ENCODE data around the gene RALB.
"Not testable (repeated sequence)": the region's sequence is repeated elsewhere in the genome, so short reads cannot be mapped to it uniquely, and the experiment has no call there.

The RALB gene

DNA sequence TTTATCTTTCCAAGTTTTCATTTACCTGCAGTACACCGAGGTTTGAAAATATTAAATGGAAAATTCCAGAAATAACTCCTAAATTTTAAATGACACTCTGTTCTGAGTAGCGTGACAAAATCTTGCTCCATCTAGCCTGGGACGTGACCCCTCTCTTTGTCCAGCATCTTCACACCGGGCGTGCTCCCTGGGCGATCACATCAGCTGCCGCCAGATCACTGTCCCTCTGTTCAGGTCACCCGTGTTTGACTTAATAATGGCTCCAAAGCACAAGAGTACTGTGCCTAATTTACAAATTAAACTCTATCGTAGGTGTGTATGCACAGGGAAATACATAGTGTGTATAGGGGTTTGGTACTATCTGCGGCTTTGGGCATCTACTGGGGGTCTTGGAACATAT is 23.3 kb upstream of the RALB start:
- Histone ChIP-seq H3K36me3 (ENCODE audit: insufficient read depth, low read length) (no peaks in the 10 kb centered on the region), H3K27ac (no peak overlapping the region), H3K9me3 (ENCODE audit: low read depth, low read length) (no peaks in the 10 kb centered on the region), H3K9ac (ENCODE audit: insufficient read length) (no peak overlapping the region), H3K4me3 (no peak overlapping the region)
- DNase-seq (ENCODE audit: low read depth, low spot score): no peak
- TF ChIP-seq EZH2 (IDR thresholded peaks at IDR 0.05) (no peak), POLR2AphosphoS5 (IDR thresholded peaks at IDR 0.05; ENCODE audit: borderline replicate concordance, low read depth, low read length) (no peak), FOXP2 (optimal IDR thresholded peaks at IDR 0.05; ENCODE audit: control extremely low read depth, extremely low read length, insufficient read depth) (no peak)

DNA sequence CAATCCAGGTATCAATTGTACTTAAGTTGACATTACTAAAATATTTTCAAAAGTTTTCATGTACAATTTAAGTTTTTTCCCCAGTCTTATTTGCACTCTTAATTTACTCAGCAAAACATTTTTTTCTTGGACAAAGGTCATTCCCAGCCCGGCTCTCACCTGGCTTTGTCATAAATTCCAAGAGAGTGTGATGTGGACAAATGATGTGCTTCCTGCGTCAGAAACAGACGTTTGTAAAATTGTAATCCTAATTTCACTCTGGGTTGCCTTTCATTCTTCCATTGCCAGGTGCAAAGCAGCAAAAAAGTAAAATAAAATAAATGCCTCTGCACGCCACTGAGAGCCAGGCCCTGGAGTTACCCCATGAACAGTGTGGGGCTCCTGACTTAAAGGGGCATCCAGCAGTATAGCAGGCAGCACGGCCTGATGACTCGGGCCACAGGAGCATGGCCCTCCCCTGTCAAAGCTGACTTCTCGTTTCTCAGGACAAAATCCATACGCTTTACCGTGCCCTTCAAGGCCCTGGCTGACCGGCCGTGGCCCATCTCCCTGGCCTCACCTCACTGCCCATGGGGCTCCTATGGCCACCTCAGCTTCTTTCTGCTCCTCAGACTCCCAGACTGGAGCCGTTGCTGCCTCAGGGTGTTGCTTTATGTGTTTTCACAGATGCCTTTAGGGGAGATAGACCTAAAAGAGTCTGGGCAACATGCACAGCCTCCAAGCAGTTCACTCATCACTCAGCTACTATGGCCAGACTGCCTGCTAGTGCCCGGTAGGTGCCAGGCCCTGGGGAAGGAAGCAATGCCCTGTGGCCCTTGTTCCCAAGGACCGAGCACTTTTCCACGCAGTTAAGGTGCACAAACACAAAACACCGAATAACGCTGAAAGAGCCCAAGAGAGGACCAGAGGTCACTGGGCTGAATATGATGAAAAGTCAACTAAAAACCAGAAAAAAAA is 21.9 kb upstream of the RALB start:
- Histone ChIP-seq H3K9ac (ENCODE audit: insufficient read length) (no peak overlapping the region), H3K27ac (no peak overlapping the region), H3K36me3 (ENCODE audit: insufficient read depth, low read length) (no peaks in the 10 kb centered on the region), H3K4me3 (no peak overlapping the region), H3K9me3 (ENCODE audit: low read depth, low read length) (no peaks in the 10 kb centered on the region)
- DNase-seq (ENCODE audit: low read depth, low spot score): no peak
- no peak for TF ChIP-seq EZH2 (IDR thresholded peaks at IDR 0.05)
- no peak for TF ChIP-seq POLR2AphosphoS5 (IDR thresholded peaks at IDR 0.05; ENCODE audit: borderline replicate concordance, low read depth, low read length)
- no peak for TF ChIP-seq FOXP2 (optimal IDR thresholded peaks at IDR 0.05; ENCODE audit: control extremely low read depth, extremely low read length, insufficient read depth)

DNA sequence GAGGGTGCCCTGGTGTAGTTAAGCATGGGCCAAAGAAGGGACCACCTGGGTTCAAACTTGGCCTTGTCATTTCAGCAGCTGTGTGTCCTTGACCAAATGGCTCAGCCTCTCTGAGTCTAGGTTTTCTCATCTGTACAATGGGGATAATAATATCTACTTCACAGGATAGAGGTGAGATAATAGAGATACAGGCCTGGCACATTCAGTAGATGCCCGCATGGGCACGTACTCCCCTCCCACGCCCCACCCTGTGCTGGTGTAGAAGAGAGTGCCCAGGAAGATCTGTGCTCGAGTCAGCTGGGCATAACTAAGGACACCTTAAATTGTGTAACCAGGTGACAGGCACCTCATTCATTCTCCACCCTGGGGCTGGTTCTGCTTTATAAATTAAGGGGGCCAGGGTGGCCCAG is 21.1 kb upstream of the RALB start:
- TF ChIP-seq FOXP2 (optimal IDR thresholded peaks at IDR 0.05; ENCODE audit: control extremely low read depth, extremely low read length, insufficient read depth): no peak
- TF ChIP-seq POLR2AphosphoS5 (IDR thresholded peaks at IDR 0.05; ENCODE audit: borderline replicate concordance, low read depth, low read length): no peak
- TF ChIP-seq EZH2 (IDR thresholded peaks at IDR 0.05): no peak
- no peak overlapping the region for H3K9ac ChIP-seq (ENCODE audit: insufficient read length)
- no peak for DNase-seq (ENCODE audit: low read depth, low spot score)
- no peaks in the 10 kb centered on the region for H3K36me3 ChIP-seq (ENCODE audit: insufficient read depth, low read length)
- H3K27ac ChIP-seq: no peak overlapping the region
- H3K9me3 ChIP-seq (ENCODE audit: low read depth, low read length): no peaks in the 10 kb centered on the region
- no peak overlapping the region for H3K4me3 ChIP-seq

DNA sequence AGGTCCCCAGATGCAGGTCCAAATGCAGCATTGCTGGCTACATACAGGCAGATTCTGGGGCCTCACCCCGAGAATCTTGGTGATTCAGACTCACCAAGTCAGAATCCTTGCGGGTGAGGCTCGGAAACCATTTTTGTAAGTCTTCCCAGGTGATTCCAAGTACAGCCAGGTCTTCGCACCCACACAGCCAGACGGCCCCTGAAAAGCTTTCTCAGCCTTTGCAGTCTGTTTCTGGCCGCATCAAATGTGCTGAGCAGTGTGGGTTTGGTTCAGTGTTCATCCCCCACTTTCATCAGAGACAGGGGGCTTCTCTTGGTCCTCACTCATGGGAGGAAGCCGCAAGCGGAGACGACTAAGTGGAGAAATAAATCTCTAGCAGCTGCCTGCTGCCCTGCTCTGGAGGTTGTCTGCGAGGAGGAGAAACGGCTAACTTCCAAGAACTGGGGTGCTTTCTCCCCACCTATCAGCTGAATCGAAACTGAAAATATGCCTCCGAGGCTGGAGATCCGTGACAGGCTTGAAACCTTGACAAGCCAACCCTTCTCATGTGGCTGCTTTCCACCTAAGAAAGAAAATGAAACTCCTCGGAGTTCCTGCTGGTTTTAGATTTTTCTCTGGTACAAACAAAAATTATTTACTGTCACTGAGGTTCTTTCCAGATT is 20.5 kb upstream of the RALB start:
- TF ChIP-seq FOXP2 (optimal IDR thresholded peaks at IDR 0.05; ENCODE audit: control extremely low read depth, extremely low read length, insufficient read depth) (no peak), EZH2 (IDR thresholded peaks at IDR 0.05) (no peak), POLR2AphosphoS5 (IDR thresholded peaks at IDR 0.05; ENCODE audit: borderline replicate concordance, low read depth, low read length) (no peak)
- no peak for DNase-seq (ENCODE audit: low read depth, low spot score)
- H3K27ac ChIP-seq: no peak overlapping the region
- no peak overlapping the region for H3K9ac ChIP-seq (ENCODE audit: insufficient read length)
- H3K9me3 ChIP-seq (ENCODE audit: low read depth, low read length): no peaks in the 10 kb centered on the region
- no peaks in the 10 kb centered on the region for H3K36me3 ChIP-seq (ENCODE audit: insufficient read depth, low read length)
- no peak overlapping the region for H3K4me3 ChIP-seq

GRCh38 chr2:120233292-120233691 is 19.4 kb upstream of the RALB start:
- no peaks in the 10 kb centered on the region for H3K9me3 ChIP-seq (ENCODE audit: low read depth, low read length)
- no peak for DNase-seq (ENCODE audit: low read depth, low spot score)
- H3K4me3 ChIP-seq: no peak overlapping the region
- H3K9ac ChIP-seq (ENCODE audit: insufficient read length): no peak overlapping the region
- TF ChIP-seq POLR2AphosphoS5 (IDR thresholded peaks at IDR 0.05; ENCODE audit: borderline replicate concordance, low read depth, low read length) (no peak), FOXP2 (optimal IDR thresholded peaks at IDR 0.05; ENCODE audit: control extremely low read depth, extremely low read length, insufficient read depth) (no peak), EZH2 (IDR thresholded peaks at IDR 0.05) (no peak)
- no peaks in the 10 kb centered on the region for H3K36me3 ChIP-seq (ENCODE audit: insufficient read depth, low read length)
- H3K27ac ChIP-seq: no peak overlapping the region

GRCh38 chr2:120235158-120235557 is 17.5 kb upstream of the RALB start:
- not testable (repeated sequence) for H3K36me3 ChIP-seq (ENCODE audit: insufficient read depth, low read length); H3K27ac ChIP-seq; H3K9me3 ChIP-seq (ENCODE audit: low read depth, low read length); H3K4me3 ChIP-seq; H3K9ac ChIP-seq (ENCODE audit: insufficient read length); DNase-seq (ENCODE audit: low read depth, low spot score)

DNA sequence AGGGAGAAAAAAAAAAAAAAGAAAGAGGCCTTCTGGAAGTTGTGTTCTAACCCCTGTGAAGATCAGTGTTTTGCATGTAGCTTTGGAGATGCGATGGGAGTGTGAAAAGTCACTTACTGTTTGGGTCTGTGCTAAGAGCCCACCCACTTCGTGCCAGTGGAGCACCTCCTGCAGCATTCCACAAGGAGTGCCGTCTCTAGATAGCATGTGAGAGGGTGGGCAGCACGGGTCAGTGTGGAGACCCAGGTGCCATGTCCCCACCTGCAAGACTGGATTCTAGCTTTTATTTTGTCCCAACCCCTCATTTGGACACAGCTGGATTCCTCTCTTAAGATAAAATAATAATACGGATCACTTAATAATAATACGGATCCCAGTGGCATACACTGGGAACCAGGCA is 17.0 kb upstream of the RALB start:
- no peak for TF ChIP-seq EZH2 (IDR thresholded peaks at IDR 0.05)
- no peak for TF ChIP-seq POLR2AphosphoS5 (IDR thresholded peaks at IDR 0.05; ENCODE audit: borderline replicate concordance, low read depth, low read length)
- no peak for TF ChIP-seq FOXP2 (optimal IDR thresholded peaks at IDR 0.05; ENCODE audit: control extremely low read depth, extremely low read length, insufficient read depth)
- no peak for DNase-seq (ENCODE audit: low read depth, low spot score)
- Histone ChIP-seq H3K4me3 (no peak overlapping the region), H3K9ac (ENCODE audit: insufficient read length) (no peak overlapping the region), H3K36me3 (ENCODE audit: insufficient read depth, low read length) (no peaks in the 10 kb centered on the region), H3K9me3 (ENCODE audit: low read depth, low read length) (no peaks in the 10 kb centered on the region), H3K27ac (no peak overlapping the region)

- H3K36me3 ChIP-seq (ENCODE audit: insufficient read depth, low read length): no peaks in the 10 kb centered on the region
- TF ChIP-seq FOXP2 (optimal IDR thresholded peaks at IDR 0.05; ENCODE audit: control extremely low read depth, extremely low read length, insufficient read depth) (no peak), EZH2 (IDR thresholded peaks at IDR 0.05) (no peak), POLR2AphosphoS5 (IDR thresholded peaks at IDR 0.05; ENCODE audit: borderline replicate concordance, low read depth, low read length) (no peak)
- DNase-seq (ENCODE audit: low read depth, low spot score): no peak
These were observed 16.3 kb upstream of the RALB start for GRCh38 chr2:120236316-120236715.

More at GRCh38 chr2:120236316-120236715, 16.3 kb upstream of the RALB start:
- Histone ChIP-seq H3K27ac (no peak overlapping the region), H3K9ac (ENCODE audit: insufficient read length) (no peak overlapping the region), H3K9me3 (ENCODE audit: low read depth, low read length) (no peaks in the 10 kb centered on the region), H3K4me3 (no peak overlapping the region)

Data from SK-N-MC (cell line).